Breast epithelium (tissue), 4 donors: Measurements from ENCODE around the gene ARSD. TPM values are rescaled to one million over a fixed set of nuclear protein-coding genes. Genes with fewer than 3 reads are reported as not detected.
"Not testable (repeated sequence)": the region's sequence is repeated elsewhere in the genome, so short reads cannot be mapped to it uniquely, and the experiment has no call there.

Source experiments
- DNase-seq, 2 donors: peaks; one replicate each; pipeline ENCODE4 v3.0.0-alpha.2; 2019; ENCODE audit warnings: low spot score in 2 of 2
- H3K27ac ChIP-seq, 2 donors: fragments of 200-600 bp; sonication (generic) in 1 of 2; one replicate each; pipeline ENCODE4 v1.5.1; 2016 to 2019; ENCODE audit warnings: mild to moderate bottlenecking in 1 of 2
- H3K27me3 ChIP-seq, 2 donors: fragments of 200-600 bp; sonication (generic) in 1 of 2; one replicate each; pipeline versions ENCODE4 v1.5.1 to v1.6.0; 2017 to 2019; ENCODE audit warnings: control low read depth in 1 of 2, mild to moderate bottlenecking in 1 of 2
- H3K36me3 ChIP-seq: fragments of 200-600 bp; one replicate; pipeline ENCODE4 v1.5.1; 2019
- H3K4me1 ChIP-seq, 2 donors: fragments of 200-600 bp; sonication (generic); one replicate each; pipeline ENCODE4 v1.5.1; 2016 to 2019; ENCODE audit warnings: control low read depth in 1 of 2
- H3K4me3 ChIP-seq, 3 donors: fragments of 200-600 bp; sonication (generic); 1 replicate in 2 of 3; 2 replicates in 1 of 3; pipeline ENCODE4 v1.5.1; 2016 to 2019; ENCODE audit warnings: mild to moderate bottlenecking in 3 of 3, moderate library complexity in 2 of 3
- H3K9me3 ChIP-seq, 2 donors: fragments of 200-600 bp; sonication (generic) in 1 of 2; one replicate each; pipeline ENCODE4 v1.5.1; 2016 to 2019; ENCODE audit warnings: control low read depth in 1 of 2
- CTCF ChIP-seq, 3 donors: fragments of 450-650 bp; IDR thresholded peaks; one replicate each; pipeline ENCODE4 v1.5.1; 2016 to 2017; ENCODE audit warnings: antibody characterized with exemption in 3 of 3, mild to moderate bottlenecking in 3 of 3, moderate library complexity in 3 of 3
- POLR2A ChIP-seq: fragments of 450-650 bp; IDR thresholded peaks from one replicate; pipeline ENCODE4 v1.6.1; 2016; ENCODE audit warnings: antibody characterized with exemption, mild to moderate bottlenecking, moderate library complexity
- POLR2AphosphoS5 ChIP-seq, 3 donors: sonication (generic); formaldehyde crosslinking; IDR thresholded peaks; one replicate each; pipeline ENCODE4 v1.6.1; 2017; ENCODE audit warnings: antibody characterized with exemption in 3 of 3
- intact Hi-C: fragments of 100-400 bp; cut with DNase I; formaldehyde crosslinking; loops from one replicate; pipeline ENCODE4 v1.15.1; 2023; ENCODE audit warnings: low total_unique reads
- total RNA-seq, 3 donors: library from RNA; depleted of rRNA; stranded (reverse); fragments of >200 nt; gene quantifications; one replicate each; pipeline ENCODE4 v1.1.0, GENCODE V29; 2016

The ARSD gene
- total RNA-seq = 10 to 100 TPM; 28.0 to 83.3 (median 47.2) TPM

- H3K4me3 ChIP-seq = peak within 1 kb of the TSS; percentile 59 to 77 (median 77)
- H3K9me3 ChIP-seq = peaks cover 0 to 12% of the 10 kb centered on the region in 2 donors
- intact Hi-C loops = loop anchor here (2.0 kb wide), 1 partner anchor 32 kb away; no protein-coding TSS in a partner anchor
- peak within 1 kb of the TSS; percentile 97 to 98 for H3K27ac ChIP-seq
- H3K4me1 ChIP-seq = no peaks in the 10 kb centered on the region
- H3K36me3 ChIP-seq = no peaks in the 10 kb centered on the region
- peak; percentile 87 to 90 for DNase-seq
- TF ChIP-seq POLR2A = peak; percentile 65
- TF ChIP-seq POLR2AphosphoS5 (IDR thresholded peaks at IDR 0.05) = peak in 2 of 3 donors; percentile 55 to 84
- TF ChIP-seq CTCF (IDR thresholded peaks at IDR 0.05) = no peak
- no peaks in the 10 kb centered on the region for H3K27me3 ChIP-seq
Measured at GRCh38 chrX:2928583-2929434, at the start of gene ARSD. TSS of gene ARSD (minus strand) at chrX:2929339. CDS start at chrX:2929275, 64 bp downstream.

GRCh38 chrX:2978639-2979038, 49.5 kb upstream of the ARSD start:
- H3K4me3 ChIP-seq, DNase-seq, H3K4me1 ChIP-seq, intact Hi-C loops, H3K27ac ChIP-seq, H3K27me3 ChIP-seq, H3K9me3 ChIP-seq, H3K36me3 ChIP-seq: not testable (repeated sequence)

GRCh38 chrX:2974961-2975360, 45.8 kb upstream of the ARSD start:
- Histone ChIP-seq H3K9me3 (peaks cover 0 to 5% of the 10 kb centered on the region in 2 donors), H3K4me1 (no peaks in the 10 kb centered on the region), H3K27ac (no peak overlapping the region), H3K27me3 (peaks cover 0 to 22% of the 10 kb centered on the region in 2 donors), H3K4me3 (no peak overlapping the region), H3K36me3 (no peaks in the 10 kb centered on the region)
- DNase-seq = no peak
- TF ChIP-seq POLR2AphosphoS5 (IDR thresholded peaks at IDR 0.05) (no peak), CTCF (IDR thresholded peaks at IDR 0.05) (no peak), POLR2A (no peak)
- intact Hi-C loops = no loop called here

- TF ChIP-seq POLR2A = no peak
- no peak for TF ChIP-seq CTCF (IDR thresholded peaks at IDR 0.05)
- TF ChIP-seq POLR2AphosphoS5 (IDR thresholded peaks at IDR 0.05) = no peak
- H3K27ac ChIP-seq = no peak overlapping the region
- no peaks in the 10 kb centered on the region for H3K9me3 ChIP-seq
- no peaks in the 10 kb centered on the region for H3K36me3 ChIP-seq
- H3K27me3 ChIP-seq = peaks cover 0 to 22% of the 10 kb centered on the region in 2 donors
- no peak for DNase-seq
- no peaks in the 10 kb centered on the region for H3K4me1 ChIP-seq
- no peak overlapping the region for H3K4me3 ChIP-seq
- intact Hi-C loops = no loop called here
Measured at GRCh38 chrX:2972391-2972790, 43.3 kb upstream of the ARSD start.

GRCh38 chrX:2969021-2969420, 39.9 kb upstream of the ARSD start:
- DNase-seq = no peak
- no peak overlapping the region for H3K27ac ChIP-seq
- H3K27me3 ChIP-seq = peaks cover 0 to 22% of the 10 kb centered on the region in 2 donors
- no peaks in the 10 kb centered on the region for H3K9me3 ChIP-seq
- intact Hi-C loops = no loop called here
- H3K36me3 ChIP-seq = no peaks in the 10 kb centered on the region
- no peaks in the 10 kb centered on the region for H3K4me1 ChIP-seq
- TF ChIP-seq POLR2A (no peak), CTCF (IDR thresholded peaks at IDR 0.05) (no peak), POLR2AphosphoS5 (IDR thresholded peaks at IDR 0.05) (no peak)
- no peak overlapping the region for H3K4me3 ChIP-seq
